Retina (tissue), 1 donor: ENCODE measurements around the gene FBXO27.
A peak's percentile ranks its signal among the peaks of the same experiment; 100 is the strongest.
"Not testable (repeated sequence)": the region's sequence is repeated elsewhere in the genome, so short reads cannot be mapped to it uniquely, and the experiment has no call there.

Source experiments
- DNase-seq: peaks from one replicate; pipeline ENCODE4 v3.0.0-alpha.2; 2016

Gene FBXO27

GRCh38 chr19:39032063-39032918 is at the start of gene FBXO27:
TSS of gene FBXO27 (minus strand) at chr19:39032549. CDS start at chr19:39032227, 322 bp downstream.
- no peak for DNase-seq

GRCh38 chr19:39080431-39080830 is 48.1 kb upstream of the FBXO27 start:
- no peak for DNase-seq

GRCh38 chr19:39078436-39079200 is 46.3 kb upstream of the FBXO27 start:
- DNase-seq, result no peak

- DNase-seq, result no peak
Observed at GRCh38 chr19:39077323-39077722, 45.0 kb upstream of the FBXO27 start.

- no peak for DNase-seq
Observed at GRCh38 chr19:39074942-39075341, 42.6 kb upstream of the FBXO27 start.

GRCh38 chr19:39074205-39074692 is 41.9 kb upstream of the FBXO27 start:
- no peak for DNase-seq

GRCh38 chr19:39070888-39071287 is 38.5 kb upstream of the FBXO27 start:
- DNase-seq, result no peak

GRCh38 chr19:39068259-39068658 is 35.9 kb upstream of the FBXO27 start:
- not testable (repeated sequence) for DNase-seq

GRCh38 chr19:39067104-39067503 is 34.8 kb upstream of the FBXO27 start:
- DNase-seq, result no peak

GRCh38 chr19:39065928-39066327 is 33.6 kb upstream of the FBXO27 start:
- DNase-seq, result no peak

GRCh38 chr19:39064405-39064804 is 32.1 kb upstream of the FBXO27 start:
- DNase-seq, result no peak

GRCh38 chr19:39060171-39060570 is 27.8 kb upstream of the FBXO27 start:
- no peak for DNase-seq

- DNase-seq, result no peak
Observed at GRCh38 chr19:39059302-39059701, 27.0 kb upstream of the FBXO27 start.

- DNase-seq, result no peak
Observed at GRCh38 chr19:39057615-39058014, 25.3 kb upstream of the FBXO27 start.

- no peak for DNase-seq
Observed at GRCh38 chr19:39054091-39054470, 21.7 kb upstream of the FBXO27 start.

GRCh38 chr19:39053276-39054090 is 21.1 kb upstream of the FBXO27 start:
- DNase-seq, result no peak

- no peak for DNase-seq
Observed at GRCh38 chr19:39052846-39053245, 20.5 kb upstream of the FBXO27 start.

- DNase-seq, result peak; percentile 68
Observed at GRCh38 chr19:39052243-39052746, 19.9 kb upstream of the FBXO27 start.

- DNase-seq, result no peak
Observed at GRCh38 chr19:39047073-39047472, 14.7 kb upstream of the FBXO27 start.

GRCh38 chr19:39046037-39046821 is 13.9 kb upstream of the FBXO27 start:
- DNase-seq, result no peak

- DNase-seq, result no peak
Observed at GRCh38 chr19:39045506-39045905, 13.2 kb upstream of the FBXO27 start.

- peak; percentile 15 for DNase-seq
Observed at GRCh38 chr19:39038098-39038497, 5.7 kb upstream of the FBXO27 start.
